Measurements from ENCODE around the gene ABHD13.

ABHD13 gene

DNA sequence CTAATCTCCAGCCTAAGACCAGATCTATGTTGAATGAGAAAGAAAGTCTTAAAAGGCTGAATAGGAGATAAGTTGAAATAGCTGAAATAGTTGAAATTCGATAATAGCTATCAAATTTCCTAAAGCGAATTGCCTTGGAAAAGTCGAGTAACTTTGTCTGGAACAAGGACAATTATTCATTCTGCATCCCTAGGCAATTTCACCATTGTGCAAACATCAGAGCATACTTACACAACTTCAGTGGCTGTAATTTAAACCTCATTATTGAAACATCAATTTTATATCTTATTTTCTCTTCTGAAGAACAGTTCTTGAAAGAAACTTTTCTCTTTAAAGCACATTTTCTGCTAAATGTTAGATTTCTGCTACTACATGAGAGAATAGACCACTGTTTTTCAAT, 64.9 kb downstream of the ABHD13 start:
- DNase-seq (ENCODE audit: low read depth in 2 of 2): no peak
